Esophagus squamous epithelium (tissue), 4 donors: Measurements from ENCODE around the gene ZNF774.

Experiments used
- CTCF ChIP-seq, 6 experiments: fragments of 450-650 bp in 4 of 6; fragments of 200-600 bp in 2 of 6; sonication (generic) in 2 of 6; IDR thresholded peaks; one replicate each; pipeline ENCODE4 v1.5.1; 2016 to 2019; ENCODE audit warnings: antibody characterized with exemption in 6 of 6, mild to moderate bottlenecking in 4 of 6, moderate library complexity in 4 of 6
- POLR2A ChIP-seq, 4 donors: fragments of 450-650 bp; IDR thresholded peaks; one replicate each; pipeline ENCODE4 v1.6.1; 2017; ENCODE audit warnings: antibody characterized with exemption in 4 of 4, mild to moderate bottlenecking in 4 of 4, moderate library complexity in 3 of 4

GRCh38 chr15:90376789-90377188 is 24.7 kb downstream of the ZNF774 start:
- TF ChIP-seq CTCF (IDR thresholded peaks at IDR 0.05) (no peak), POLR2A (IDR thresholded peaks at IDR 0.05) (no peak)
